T-cell (primary cell): ENCODE data around the gene KIF3A. TPM values are rescaled to one million over a fixed set of nuclear protein-coding genes. Genes with fewer than 3 reads are reported as not detected.

Experiments
- ATAC-seq, 4 experiments: fragments of 200-7000 bp in 3 of 4; fragments of 150-1000 bp in 1 of 4; cut with Tn5 transposase; replicated peaks in 1 of 4; 1 replicate in 3 of 4; 2 replicates in 1 of 4; pipeline ENCODE4 v1.10.0; 2021; ENCODE audit warnings: moderate library complexity in 3 of 4, mild to moderate bottlenecking in 2 of 4, moderate number of reproducible peaks in 1 of 4
- CTCF ChIA-PET, 2 donors: fragments of 300-600 bp; sonication (Branson Sonifier 250); formaldehyde crosslinking; loops; one replicate each; lab custom pipeline; 2022; ENCODE audit warnings: antibody characterized with exemption in 2 of 2; lab: Charles Lee
- POLR2A ChIA-PET, 2 donors: fragments of 300-600 bp; sonication (Branson Sonifier 250); formaldehyde crosslinking; loops; one replicate each; lab custom pipeline; 2022; ENCODE audit warnings: antibody characterized with exemption in 2 of 2; lab: Charles Lee
- DNase-seq, 35 experiments: peaks; one replicate each; pipeline versions ENCODE4 v3.0.0 to v3.0.0-alpha.2; 2013 to 2023
- H3K27ac ChIP-seq: one replicate; pipeline ENCODE4 v1.5.1; 2013; ENCODE audit warnings: low read length
- H3K27me3 ChIP-seq, 2 experiments: replicated peaks in 1 of 2; 1 replicate in 1 of 2; 2 replicates in 1 of 2; pipeline versions ENCODE4 v1.6.1 to v1.7.0; 2013; ENCODE audit warnings: low read length in 1 of 2, mixed read lengths in 1 of 2; ENCODE audit not compliant: control insufficient read depth in 2 of 2, insufficient read depth in 2 of 2; ENCODE audit errors: extremely low read depth in 1 of 2
- H3K36me3 ChIP-seq, 2 donors: 1 replicate in 1 of 2; 2 replicates in 1 of 2; pipeline versions ENCODE4 v1.6.1 to v1.7.0; 2013; ENCODE audit warnings: low read length in 1 of 2; ENCODE audit not compliant: control insufficient read depth in 2 of 2, insufficient read depth in 1 of 2; ENCODE audit errors: extremely low read depth in 1 of 2
- H3K4me1 ChIP-seq, 2 experiments: 1 replicate in 1 of 2; 2 replicates in 1 of 2; pipeline versions ENCODE4 v1.6.1 to v1.7.0; 2013; ENCODE audit warnings: low read length in 2 of 2, mixed read lengths in 1 of 2; ENCODE audit not compliant: insufficient read depth in 2 of 2, control insufficient read depth in 1 of 2; ENCODE audit errors: extremely low read depth in 1 of 2
- H3K4me3 ChIP-seq, 2 donors: 1 replicate in 1 of 2; 2 replicates in 1 of 2; pipeline versions ENCODE4 v1.5.1 to v1.7.0; 2013; ENCODE audit warnings: mild to moderate bottlenecking in 2 of 2, low read length in 1 of 2, moderate library complexity in 1 of 2; ENCODE audit not compliant: control insufficient read depth in 1 of 2; ENCODE audit errors: extremely low read depth in 1 of 2
- H3K9me3 ChIP-seq: 2 replicates; pipeline ENCODE4 v1.7.0; 2013
- H3K27ac Mint-ChIP-seq, 2 donors: one replicate each; pipeline ENCODE4 v1.8.0; 2020 to 2021; ENCODE audit warnings: mild to moderate bottlenecking in 2 of 2, mixed read lengths in 2 of 2
- H3K27me3 Mint-ChIP-seq, 2 donors: one replicate each; pipeline ENCODE4 v1.8.0; 2021 to 2022; ENCODE audit warnings: mixed read lengths in 2 of 2
- H3K36me3 Mint-ChIP-seq: one replicate; pipeline ENCODE4 v1.8.0; 2021; ENCODE audit warnings: mixed read lengths
- H3K4me1 Mint-ChIP-seq, 3 donors: one replicate each; pipeline ENCODE4 v1.8.0; 2020 to 2022; ENCODE audit warnings: mixed read lengths in 3 of 3, mild to moderate bottlenecking in 1 of 3
- H3K4me3 Mint-ChIP-seq, 3 donors: one replicate each; pipeline ENCODE4 v1.8.0; 2020 to 2022; ENCODE audit warnings: mild to moderate bottlenecking in 3 of 3, mixed read lengths in 3 of 3, moderate library complexity in 3 of 3
- H3K9me3 Mint-ChIP-seq, 3 donors: one replicate each; pipeline ENCODE4 v1.8.0; 2020 to 2022; ENCODE audit warnings: mixed read lengths in 3 of 3
- WGBS: methylation state at CpG from one replicate; pipeline ENCODE4 v1.1.5; 2013; ENCODE audit warnings: missing lambda C conversion rate; ENCODE audit not compliant: insufficient coverage; 5-methylcytosine and 5-hydroxymethylcytosine counted together
- total RNA-seq, 35 experiments: library from RNA in 6 of 35; stranded (reverse) in 6 of 35; fragments of 120-200 nt in 1 of 35; gene quantifications; one replicate each; pipeline versions ENCODE4 v1.2.1 to v1.2.4 and lab custom pipeline; 2013 to 2026

KIF3A gene
- total RNA-seq, 5 donors from 2014 or later (not counting 1 experiment from before 2014, with no cell fraction given): 13.8 to 15.9 (median 15.2) TPM

DNA sequence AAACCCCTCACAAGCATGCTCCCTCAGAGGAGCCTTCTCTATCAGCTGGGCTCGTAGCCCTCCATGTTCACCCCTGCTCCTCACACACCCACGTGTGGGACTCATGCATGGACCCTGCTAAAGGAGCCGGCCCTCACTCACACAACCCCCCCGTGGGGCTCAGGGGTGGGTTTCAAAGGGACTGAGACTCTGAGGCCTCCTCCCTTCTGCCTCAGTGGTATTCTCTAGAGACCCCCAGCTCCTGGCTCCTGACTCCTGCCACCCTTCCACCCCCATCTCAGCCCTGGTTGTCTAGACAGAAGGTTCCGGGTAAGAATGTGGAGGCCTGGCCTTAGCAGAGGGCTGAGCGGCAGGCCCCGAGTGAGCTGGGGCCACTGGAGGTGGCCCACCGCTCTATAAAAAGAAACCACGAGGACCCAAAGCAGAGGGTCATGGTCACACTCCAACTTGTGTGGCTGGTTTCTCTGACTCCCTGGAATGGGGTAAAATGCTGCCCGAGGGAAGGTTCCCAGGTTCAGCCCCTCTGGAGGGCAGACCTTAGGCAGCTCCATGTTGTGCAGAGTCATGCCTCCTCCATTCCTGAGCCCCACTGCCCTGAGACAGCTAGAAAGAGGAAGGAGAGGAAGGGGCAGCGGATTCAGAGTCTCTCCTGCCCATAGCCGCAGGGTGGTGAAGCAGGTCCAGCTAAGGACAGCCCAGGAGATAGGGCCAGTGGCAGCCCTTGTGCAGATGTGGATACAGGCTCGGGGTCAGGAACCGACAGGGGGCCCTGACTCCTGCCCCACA lies 28.9 kb upstream of the KIF3A start:
- H3K9me3 ChIP-seq: no peaks in the 10 kb centered on the region
- WGBS: 87% methylated on average over 8 of the region's 14 CpGs
- ChIA-PET CTCF (interaction anchor here in 1 of 2 donors (0.6 kb wide), 2 partner anchors 317 to 1972 kb away, joined by 3 to 6 read pairs; partner anchors contain the start of gene CAMLG), POLR2A (no interaction called here)
- no peak overlapping the region for H3K4me3 Mint-ChIP-seq
- no peak for ATAC-seq
- peaks cover 7% of the 10 kb centered on the region for H3K36me3 Mint-ChIP-seq
- H3K27me3 Mint-ChIP-seq: no peaks in the 10 kb centered on the region
- no peaks in the 10 kb centered on the region for H3K4me1 Mint-ChIP-seq
- no peak overlapping the region for H3K4me3 ChIP-seq
- no peaks in the 10 kb centered on the region for H3K9me3 Mint-ChIP-seq
- H3K27ac Mint-ChIP-seq: no peak overlapping the region
- no peak for DNase-seq
- H3K27me3 ChIP-seq: no peaks in the 10 kb centered on the region
- H3K27ac ChIP-seq: no peak overlapping the region
- H3K36me3 ChIP-seq: no peaks in the 10 kb centered on the region
- no peaks in the 10 kb centered on the region for H3K4me1 ChIP-seq

DNA sequence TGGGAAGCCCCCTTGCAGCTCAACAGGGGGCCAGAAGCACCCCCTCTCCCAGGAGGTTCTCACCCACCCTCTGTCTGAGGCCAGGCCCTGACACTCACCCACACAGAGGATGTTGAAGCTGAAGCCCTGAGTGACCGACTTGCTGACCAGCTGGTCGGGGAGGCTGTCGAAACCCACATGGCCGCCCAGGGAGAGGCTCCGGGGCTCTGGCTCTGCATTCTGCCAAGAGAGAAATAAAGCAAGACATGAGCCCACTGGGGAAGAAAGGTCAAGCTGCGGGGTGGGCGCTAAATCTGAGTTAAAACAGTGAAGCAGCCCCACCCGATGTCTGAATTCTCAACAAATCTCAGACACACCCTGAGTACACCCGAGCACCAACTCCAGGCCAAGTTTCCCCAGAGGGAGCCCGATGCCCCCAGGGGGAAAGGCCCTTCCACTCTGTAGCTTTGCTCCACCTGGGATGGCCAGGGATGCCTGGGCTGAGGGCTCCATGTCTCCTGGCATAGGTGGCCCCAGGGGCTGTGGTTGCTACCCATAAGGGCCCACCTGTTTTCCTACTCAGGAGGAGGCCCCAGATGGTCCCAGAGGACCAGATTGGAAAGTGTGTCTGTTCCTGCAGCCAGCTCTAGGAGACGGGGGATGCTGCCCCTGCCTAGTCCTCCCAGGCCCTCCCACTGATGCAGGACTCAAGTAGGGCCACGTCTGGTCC lies 28.1 kb upstream of the KIF3A start:
- no peaks in the 10 kb centered on the region for H3K4me1 ChIP-seq
- ChIA-PET CTCF (interaction anchor here in 1 of 2 donors (0.5 to 0.6 kb wide), 2 partner anchors 110 to 1973 kb away, joined by 6 to 9 read pairs; partner anchors contain the start of gene CAMLG), POLR2A (no interaction called here)
- no peaks in the 10 kb centered on the region for H3K4me1 Mint-ChIP-seq
- WGBS: 94% methylated on average over 9 of the region's 12 CpGs
- H3K27ac Mint-ChIP-seq: no peak overlapping the region
- H3K36me3 ChIP-seq: no peaks in the 10 kb centered on the region
- no peak overlapping the region for H3K4me3 ChIP-seq
- no peak for ATAC-seq
- H3K4me3 Mint-ChIP-seq: no peak overlapping the region
- no peaks in the 10 kb centered on the region for H3K27me3 ChIP-seq
- DNase-seq: no peak
- H3K9me3 Mint-ChIP-seq: no peaks in the 10 kb centered on the region
- no peak overlapping the region for H3K27ac ChIP-seq
- peaks cover 10% of the 10 kb centered on the region for H3K36me3 Mint-ChIP-seq
- H3K9me3 ChIP-seq: no peaks in the 10 kb centered on the region
- H3K27me3 Mint-ChIP-seq: no peaks in the 10 kb centered on the region

DNA sequence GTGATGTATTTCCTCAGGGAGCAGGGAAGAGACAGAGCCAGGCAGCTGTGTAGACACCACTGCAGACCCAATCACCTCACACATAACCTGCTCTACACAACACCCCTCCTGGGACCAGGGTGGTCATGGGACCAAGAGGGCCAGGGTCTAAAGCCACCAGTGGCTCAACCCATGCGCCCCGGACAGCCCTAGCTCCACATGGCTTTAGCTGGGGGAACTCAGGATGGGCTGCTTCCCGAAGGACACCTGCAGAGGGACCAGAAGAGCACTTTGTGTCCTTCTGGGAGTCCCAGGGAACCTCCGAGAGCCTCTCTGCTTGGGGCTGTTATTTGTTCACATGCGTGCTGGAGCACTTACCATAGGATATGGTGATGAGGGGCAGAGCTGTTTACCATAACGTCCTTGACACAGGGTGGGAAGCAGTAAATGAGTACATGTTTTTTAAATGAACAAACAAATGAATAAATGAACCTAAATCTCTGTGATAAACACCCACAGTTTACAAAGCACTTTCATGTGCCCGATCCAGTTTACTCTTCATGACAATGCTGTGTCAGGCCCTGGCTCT lies 27.4 kb upstream of the KIF3A start:
- H3K4me3 ChIP-seq: no peak overlapping the region
- Mint-ChIP-seq H3K9me3 (no peaks in the 10 kb centered on the region), H3K27ac (no peak overlapping the region), H3K27me3 (no peaks in the 10 kb centered on the region), H3K4me1 (no peaks in the 10 kb centered on the region), H3K4me3 (no peak overlapping the region), H3K36me3 (peaks cover 13% of the 10 kb centered on the region)
- WGBS: 96% methylated on average over 4 of the region's 7 CpGs
- H3K27me3 ChIP-seq: no peaks in the 10 kb centered on the region
- H3K9me3 ChIP-seq: no peaks in the 10 kb centered on the region
- DNase-seq (no peak), ATAC-seq (no peak)
- POLR2A ChIA-PET: no interaction called here
- H3K36me3 ChIP-seq: peaks cover 0 to 1% of the 10 kb centered on the region in 2 donors
- CTCF ChIA-PET: no interaction called here
- H3K4me1 ChIP-seq: no peaks in the 10 kb centered on the region
- H3K27ac ChIP-seq: no peak overlapping the region

DNA sequence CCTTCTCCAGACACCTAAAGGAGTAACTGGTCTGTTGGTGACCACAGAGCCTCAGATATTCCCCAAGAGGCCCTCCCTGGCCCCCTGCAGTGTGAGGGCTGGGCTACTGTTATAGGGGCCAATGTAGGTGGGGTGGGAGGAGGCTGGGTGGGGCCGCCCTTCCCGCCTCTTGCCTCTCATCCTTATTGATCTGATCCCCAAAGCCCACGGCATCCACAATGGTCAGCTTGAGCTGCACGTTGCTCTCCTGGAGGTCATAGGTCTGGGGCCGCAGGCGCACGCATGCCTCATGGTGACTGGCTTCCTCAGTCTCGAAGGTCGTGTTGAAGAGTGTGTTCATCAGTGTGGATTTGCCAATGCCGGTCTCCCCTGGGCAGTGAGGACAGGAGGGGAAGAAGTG lies 26.7 kb upstream of the KIF3A start:
- no peak overlapping the region for H3K4me3 Mint-ChIP-seq
- Histone ChIP-seq H3K27ac (no peak overlapping the region), H3K9me3 (no peaks in the 10 kb centered on the region), H3K4me3 (no peak overlapping the region), H3K4me1 (no peaks in the 10 kb centered on the region), H3K27me3 (no peaks in the 10 kb centered on the region), H3K36me3 (peaks cover 0 to 6% of the 10 kb centered on the region in 2 donors)
- WGBS: 97% methylated on average over 6 of the region's 10 CpGs
- DNase-seq (no peak), ATAC-seq (no peak)
- H3K36me3 Mint-ChIP-seq: peaks cover 13% of the 10 kb centered on the region
- POLR2A ChIA-PET: no interaction called here
- no peaks in the 10 kb centered on the region for H3K4me1 Mint-ChIP-seq
- CTCF ChIA-PET: interaction anchor here in 1 of 2 donors (1.2 kb wide), 1 partner anchor 12 kb away, joined by 3 read pairs; no protein-coding TSS in a partner anchor
- no peaks in the 10 kb centered on the region for H3K27me3 Mint-ChIP-seq
- no peak overlapping the region for H3K27ac Mint-ChIP-seq
- H3K9me3 Mint-ChIP-seq: no peaks in the 10 kb centered on the region

DNA sequence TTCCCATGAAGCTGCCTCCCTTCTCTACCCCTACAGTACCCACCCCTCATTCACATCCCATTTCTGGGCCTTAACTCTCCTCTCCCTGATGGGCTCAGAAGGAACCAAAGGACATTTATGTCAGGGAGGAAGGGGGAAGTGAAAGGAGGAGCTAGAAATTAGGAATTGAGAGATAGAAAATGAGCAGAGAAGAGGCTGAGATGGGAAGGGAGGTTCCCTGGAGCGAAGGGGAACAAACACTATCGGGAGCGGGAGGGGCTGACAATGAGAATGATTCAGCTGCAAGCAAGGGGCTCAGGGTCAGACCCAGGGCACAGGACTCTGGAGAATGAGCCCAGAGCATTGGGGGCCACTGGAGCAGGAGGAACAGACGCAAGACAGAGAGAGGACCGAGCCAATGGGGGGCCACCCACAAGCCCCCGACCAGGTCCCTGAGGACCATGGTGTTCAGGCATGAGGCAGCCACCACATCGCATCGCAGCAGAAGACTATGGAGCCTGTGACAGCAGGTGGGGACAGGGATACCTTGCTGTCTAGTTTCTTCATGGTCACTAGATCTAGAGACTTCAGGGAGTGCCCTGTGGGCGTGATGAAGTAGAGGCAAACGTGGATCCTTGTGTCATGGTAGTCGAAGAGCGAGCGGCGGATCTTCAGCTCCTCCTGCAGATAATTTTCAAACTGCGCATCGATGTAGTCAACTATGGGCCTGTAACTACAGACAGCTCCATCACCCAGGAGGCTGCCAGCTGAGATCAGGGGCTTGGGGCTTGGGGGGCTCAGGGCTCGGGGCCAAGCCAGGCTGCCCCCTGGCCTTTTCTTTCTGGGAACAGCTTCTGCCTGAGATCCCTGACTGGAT lies 26.1 kb upstream of the KIF3A start:
- H3K27me3 ChIP-seq: no peaks in the 10 kb centered on the region
- H3K36me3 Mint-ChIP-seq: peaks cover 13% of the 10 kb centered on the region
- no peaks in the 10 kb centered on the region for H3K27me3 Mint-ChIP-seq
- WGBS: 97% methylated on average over 12 of the region's 17 CpGs
- H3K36me3 ChIP-seq: peaks cover 1 to 6% of the 10 kb centered on the region in 2 donors
- H3K27ac Mint-ChIP-seq: no peak overlapping the region
- POLR2A ChIA-PET: no interaction called here
- DNase-seq (no peak), ATAC-seq (no peak)
- H3K4me3 Mint-ChIP-seq: no peak overlapping the region
- H3K4me1 Mint-ChIP-seq: no peaks in the 10 kb centered on the region
- H3K9me3 ChIP-seq: no peaks in the 10 kb centered on the region
- CTCF ChIA-PET: interaction anchor here in 1 of 2 donors (1.2 kb wide), 1 partner anchor 13 kb away, joined by 3 read pairs; no protein-coding TSS in a partner anchor
- no peaks in the 10 kb centered on the region for H3K4me1 ChIP-seq
- H3K27ac ChIP-seq: no peak overlapping the region
- H3K4me3 ChIP-seq: no peak overlapping the region
- no peaks in the 10 kb centered on the region for H3K9me3 Mint-ChIP-seq
